ENCODE results near the gene PI4KA. TPM values are rescaled to one million over a fixed set of nuclear protein-coding genes. Genes with fewer than 3 reads are reported as not detected.

The PI4KA gene
- total and polyA plus RNA-seq, 2 donors (not counting 1 experiment from before 2014, with no cell fraction given), result 26.4 to 40.6 TPM

DNA sequence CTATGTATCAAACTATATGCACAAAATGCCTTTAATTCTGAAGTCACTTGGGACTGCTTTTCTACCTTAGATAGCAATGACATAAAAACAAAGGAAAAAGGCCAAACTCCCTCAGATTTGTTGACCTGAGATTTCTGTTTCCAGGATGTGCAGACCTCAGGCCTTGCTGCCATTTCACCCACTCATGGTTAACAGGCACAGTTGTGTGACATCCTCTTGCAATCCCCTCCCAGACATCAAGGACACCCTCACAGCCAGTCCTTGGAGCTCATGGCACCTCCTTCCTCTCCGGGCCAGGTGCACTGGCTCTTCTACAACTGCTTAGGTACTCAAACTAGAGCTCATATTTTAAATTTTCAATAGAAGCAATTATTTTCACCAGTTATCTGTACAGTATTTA, 47.4 kb downstream of the PI4KA start:
- no peak for DNase-seq (ENCODE audit: low read depth in 2 of 2)
- Histone ChIP-seq H4K20me1 (ENCODE audit: control insufficient read depth, extremely low read depth, insufficient read depth, low read length) (no peaks in the 10 kb centered on the region), H3K27ac (ENCODE audit: insufficient read depth, low read length) (no peak overlapping the region), H3K9ac (ENCODE audit: insufficient read depth, low read length) (no peak overlapping the region), H2AFZ (ENCODE audit: low read length) (no peak overlapping the region), H3K4me3 (replicated peaks in 1 of 4; ENCODE audit: control extremely low read depth in 1 of 4, insufficient read depth in 1 of 4, low read depth in 3 of 4, low read length in 4 of 4) (no peak overlapping the region), H3K36me3 (ENCODE audit: control insufficient read depth, insufficient read depth, low read length) (peaks cover 9% of the 10 kb centered on the region), H3K4me1 (ENCODE audit: control insufficient read depth, extremely low read depth, insufficient read depth, low read length) (peaks cover 13% of the 10 kb centered on the region), H3K4me2 (ENCODE audit: extremely low read depth, insufficient read depth, low read length) (no peak overlapping the region), H3K9me3 (ENCODE audit: control insufficient read depth, insufficient read depth, low read depth, low read length) (no peaks in the 10 kb centered on the region), H3K27me3 (ENCODE audit: control insufficient read depth, insufficient read depth, low read length) (no peaks in the 10 kb centered on the region), H3K79me2 (ENCODE audit: control insufficient read depth, insufficient read depth, low read length) (no peaks in the 10 kb centered on the region)
- TF ChIP-seq, protein P1, sequence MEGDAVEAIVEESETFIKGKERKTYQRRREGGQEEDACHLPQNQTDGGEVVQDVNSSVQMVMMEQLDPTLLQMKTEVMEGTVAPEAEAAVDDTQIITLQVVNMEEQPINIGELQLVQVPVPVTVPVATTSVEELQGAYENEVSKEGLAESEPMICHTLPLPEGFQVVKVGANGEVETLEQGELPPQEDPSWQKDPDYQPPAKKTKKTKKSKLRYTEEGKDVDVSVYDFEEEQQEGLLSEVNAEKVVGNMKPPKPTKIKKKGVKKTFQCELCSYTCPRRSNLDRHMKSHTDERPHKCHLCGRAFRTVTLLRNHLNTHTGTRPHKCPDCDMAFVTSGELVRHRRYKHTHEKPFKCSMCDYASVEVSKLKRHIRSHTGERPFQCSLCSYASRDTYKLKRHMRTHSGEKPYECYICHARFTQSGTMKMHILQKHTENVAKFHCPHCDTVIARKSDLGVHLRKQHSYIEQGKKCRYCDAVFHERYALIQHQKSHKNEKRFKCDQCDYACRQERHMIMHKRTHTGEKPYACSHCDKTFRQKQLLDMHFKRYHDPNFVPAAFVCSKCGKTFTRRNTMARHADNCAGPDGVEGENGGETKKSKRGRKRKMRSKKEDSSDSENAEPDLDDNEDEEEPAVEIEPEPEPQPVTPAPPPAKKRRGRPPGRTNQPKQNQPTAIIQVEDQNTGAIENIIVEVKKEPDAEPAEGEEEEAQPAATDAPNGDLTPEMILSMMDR (conservative IDR thresholded peaks at IDR 0.05 in 1 of 2, IDR thresholded peaks at IDR 0.05 in 1 of 2; ENCODE audit: low read depth in 1 of 2, low read length in 2 of 2), result no peak
- TF ChIP-seq EZH2 (IDR thresholded peaks at IDR 0.05; ENCODE audit: low read length, missing control alignments), result no peak

DNA sequence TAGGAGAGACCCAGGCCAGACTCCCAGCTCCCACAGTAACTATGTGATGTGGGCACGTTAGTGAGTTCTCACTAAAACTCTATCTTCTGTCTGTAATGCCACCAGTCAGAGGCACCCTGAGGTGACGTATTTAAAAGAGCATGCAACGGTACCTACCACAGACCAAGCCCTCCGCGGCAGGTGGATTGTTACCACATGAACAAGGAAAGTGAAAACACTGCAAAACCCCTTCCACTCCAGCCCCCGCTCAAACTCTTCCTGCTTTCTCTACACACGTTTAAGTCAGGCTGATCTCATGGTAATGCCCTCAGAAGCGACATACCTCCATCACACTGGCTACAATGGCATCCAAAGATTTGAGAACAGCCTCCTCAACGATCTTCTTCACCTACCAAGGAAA, 48.0 kb downstream of the PI4KA start:
- H4K20me1 ChIP-seq (ENCODE audit: control insufficient read depth, extremely low read depth, insufficient read depth, low read length), result no peaks in the 10 kb centered on the region
- no peak overlapping the region for H3K4me2 ChIP-seq (ENCODE audit: extremely low read depth, insufficient read depth, low read length)
- H3K27ac ChIP-seq (ENCODE audit: insufficient read depth, low read length), result no peak overlapping the region
- no peak overlapping the region for H2AFZ ChIP-seq (ENCODE audit: low read length)
- no peak for DNase-seq (ENCODE audit: low read depth in 2 of 2)
- H3K9ac ChIP-seq (ENCODE audit: insufficient read depth, low read length), result no peak overlapping the region
- TF ChIP-seq, protein P1 (conservative IDR thresholded peaks at IDR 0.05 in 1 of 2, IDR thresholded peaks at IDR 0.05 in 1 of 2; ENCODE audit: low read depth in 1 of 2, low read length in 2 of 2), result no peak
- TF ChIP-seq EZH2 (IDR thresholded peaks at IDR 0.05; ENCODE audit: low read length, missing control alignments), result no peak
- H3K9me3 ChIP-seq (ENCODE audit: control insufficient read depth, insufficient read depth, low read depth, low read length), result no peaks in the 10 kb centered on the region
- H3K27me3 ChIP-seq (ENCODE audit: control insufficient read depth, insufficient read depth, low read length), result no peaks in the 10 kb centered on the region
- H3K4me3 ChIP-seq (replicated peaks in 1 of 4; ENCODE audit: control extremely low read depth in 1 of 4, insufficient read depth in 1 of 4, low read depth in 3 of 4, low read length in 4 of 4), result no peak overlapping the region
- peaks cover 9% of the 10 kb centered on the region for H3K36me3 ChIP-seq (ENCODE audit: control insufficient read depth, insufficient read depth, low read length)
- H3K79me2 ChIP-seq (ENCODE audit: control insufficient read depth, insufficient read depth, low read length), result no peaks in the 10 kb centered on the region
- H3K4me1 ChIP-seq (ENCODE audit: control insufficient read depth, extremely low read depth, insufficient read depth, low read length), result peaks cover 13% of the 10 kb centered on the region

DNA sequence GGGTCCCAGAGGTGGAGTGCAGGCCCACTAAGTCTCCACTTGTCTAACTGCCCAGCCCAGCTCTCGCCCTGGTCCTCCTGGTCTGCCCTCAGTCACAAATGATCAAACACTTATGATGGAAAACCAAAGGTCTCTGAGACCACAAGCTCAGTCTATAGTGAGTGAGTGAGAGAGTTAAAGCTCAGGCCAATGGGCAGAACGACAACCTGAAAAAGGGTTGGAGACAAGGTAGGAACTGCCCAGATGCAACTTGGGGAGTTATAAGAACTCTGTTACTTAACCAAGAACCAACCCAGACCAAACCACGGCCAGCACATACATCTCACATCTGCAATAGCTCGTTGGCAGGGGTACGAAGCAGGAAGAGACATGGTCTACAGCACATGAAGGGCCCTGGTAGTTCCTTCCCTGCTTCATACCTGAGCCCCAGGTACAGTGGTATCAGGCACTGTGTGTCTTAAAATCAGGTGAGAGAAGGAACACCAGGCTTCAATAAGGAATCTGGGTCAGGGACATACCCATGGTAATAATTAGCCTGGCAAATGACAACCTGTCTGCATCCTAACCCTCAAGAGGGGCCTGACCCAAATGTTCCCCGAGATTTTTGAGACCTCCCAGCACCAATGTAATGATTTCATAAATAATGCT, 48.9 kb downstream of the PI4KA start:
- H2AFZ ChIP-seq (ENCODE audit: low read length), result no peak overlapping the region
- H3K4me3 ChIP-seq (replicated peaks in 1 of 4; ENCODE audit: control extremely low read depth in 1 of 4, insufficient read depth in 1 of 4, low read depth in 3 of 4, low read length in 4 of 4), result no peak overlapping the region
- H3K9me3 ChIP-seq (ENCODE audit: control insufficient read depth, insufficient read depth, low read depth, low read length), result no peaks in the 10 kb centered on the region
- no peak for TF ChIP-seq EZH2 (IDR thresholded peaks at IDR 0.05; ENCODE audit: low read length, missing control alignments)
- TF ChIP-seq, protein P1 (conservative IDR thresholded peaks at IDR 0.05 in 1 of 2, IDR thresholded peaks at IDR 0.05 in 1 of 2; ENCODE audit: low read depth in 1 of 2, low read length in 2 of 2), result no peak
- H3K27ac ChIP-seq (ENCODE audit: insufficient read depth, low read length), result no peak overlapping the region
- no peaks in the 10 kb centered on the region for H3K27me3 ChIP-seq (ENCODE audit: control insufficient read depth, insufficient read depth, low read length)
- H3K4me2 ChIP-seq (ENCODE audit: extremely low read depth, insufficient read depth, low read length), result no peak overlapping the region
- no peak overlapping the region for H3K9ac ChIP-seq (ENCODE audit: insufficient read depth, low read length)
- H4K20me1 ChIP-seq (ENCODE audit: control insufficient read depth, extremely low read depth, insufficient read depth, low read length), result no peaks in the 10 kb centered on the region
- no peak for DNase-seq (ENCODE audit: low read depth in 2 of 2)
- peaks cover 13% of the 10 kb centered on the region for H3K4me1 ChIP-seq (ENCODE audit: control insufficient read depth, extremely low read depth, insufficient read depth, low read length)
- no peaks in the 10 kb centered on the region for H3K79me2 ChIP-seq (ENCODE audit: control insufficient read depth, insufficient read depth, low read length)
- peaks cover 13% of the 10 kb centered on the region for H3K36me3 ChIP-seq (ENCODE audit: control insufficient read depth, insufficient read depth, low read length)
